ENCODE data around the gene TDRD7.
"Not testable (repeated sequence)": the region's sequence is repeated elsewhere in the genome, so short reads cannot be mapped to it uniquely, and the experiment has no call there.

TDRD7 gene

GRCh38 chr9:97474372-97474925 is 62.6 kb downstream of the TDRD7 start:
- H3K27me3 Mint-ChIP-seq = no peaks in the 10 kb centered on the region
- H3K9me3 Mint-ChIP-seq = no peaks in the 10 kb centered on the region
- H3K4me1 Mint-ChIP-seq = no peaks in the 10 kb centered on the region
- H3K27ac Mint-ChIP-seq = no peak overlapping the region
- no peak overlapping the region for H3K4me3 Mint-ChIP-seq
- no peak for ATAC-seq
- H3K36me3 Mint-ChIP-seq = peaks cover 50% of the 10 kb centered on the region

DNA sequence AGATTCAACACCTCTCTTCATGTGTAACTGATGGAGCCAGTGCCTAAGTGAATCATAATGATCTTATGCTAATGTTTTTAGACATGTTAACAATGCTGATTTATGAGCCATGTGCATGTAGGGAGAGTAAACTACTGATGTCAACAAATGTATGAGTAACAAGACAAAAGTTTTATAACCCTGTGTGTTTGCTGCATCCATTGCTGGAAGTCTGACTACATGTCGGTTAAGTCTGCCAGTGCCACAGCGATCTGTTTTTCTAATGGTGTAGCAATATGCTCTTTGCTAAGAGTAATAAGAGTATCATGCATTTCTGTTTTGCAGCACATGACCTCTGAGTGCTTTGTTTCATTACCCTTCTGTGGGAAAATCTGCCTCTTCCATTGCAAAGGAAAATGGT is 63.2 kb downstream of the TDRD7 start:
- Mint-ChIP-seq H3K27ac (no peak overlapping the region), H3K9me3 (no peaks in the 10 kb centered on the region), H3K4me1 (no peaks in the 10 kb centered on the region), H3K27me3 (no peaks in the 10 kb centered on the region), H3K36me3 (peaks cover 54% of the 10 kb centered on the region), H3K4me3 (no peak overlapping the region)
- no peak for ATAC-seq

DNA sequence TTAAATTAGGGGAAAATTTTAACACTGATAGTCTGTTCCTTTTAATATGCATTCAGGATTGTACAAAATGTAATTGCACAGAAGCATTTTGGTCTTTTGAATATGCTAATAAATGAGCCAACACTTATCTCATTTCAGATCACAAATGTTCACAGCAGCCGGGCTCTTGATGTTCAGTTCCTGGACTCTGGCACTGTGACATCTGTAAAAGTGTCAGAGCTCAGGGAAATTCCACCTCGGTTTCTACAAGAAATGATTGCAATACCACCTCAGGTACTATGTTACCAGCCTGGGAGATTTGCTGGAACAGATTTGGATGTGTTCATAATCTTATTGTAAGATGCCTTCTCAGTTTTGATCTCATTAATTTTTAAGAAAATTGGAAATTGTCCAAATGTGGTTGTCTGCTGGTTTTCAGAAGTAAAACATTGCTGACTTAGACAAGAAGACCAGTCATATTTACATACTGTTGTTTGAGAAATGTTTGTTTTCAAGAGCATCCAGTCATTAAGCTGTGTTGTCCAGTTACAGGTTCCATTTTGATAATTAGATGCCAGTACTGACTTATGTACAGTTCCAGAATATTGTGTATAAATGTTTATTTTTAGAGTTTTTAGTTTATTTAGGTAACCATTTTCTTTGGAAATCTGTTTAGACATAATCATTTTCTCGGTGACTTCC is 66.5 kb downstream of the TDRD7 start:
- no peak overlapping the region for H3K4me3 Mint-ChIP-seq
- H3K36me3 Mint-ChIP-seq = peaks cover 68% of the 10 kb centered on the region
- H3K9me3 Mint-ChIP-seq = no peaks in the 10 kb centered on the region
- no peaks in the 10 kb centered on the region for H3K27me3 Mint-ChIP-seq
- no peak overlapping the region for H3K27ac Mint-ChIP-seq
- ATAC-seq = no peak
- H3K4me1 Mint-ChIP-seq = no peaks in the 10 kb centered on the region

GRCh38 chr9:97479496-97480159 is 67.7 kb downstream of the TDRD7 start:
- Mint-ChIP-seq H3K4me1 (no peaks in the 10 kb centered on the region), H3K36me3 (peaks cover 64% of the 10 kb centered on the region), H3K9me3 (no peaks in the 10 kb centered on the region), H3K27me3 (no peaks in the 10 kb centered on the region), H3K27ac (no peak overlapping the region), H3K4me3 (no peak overlapping the region)
- no peak for ATAC-seq

GRCh38 chr9:97480174-97480573 is 68.3 kb downstream of the TDRD7 start:
- ATAC-seq = no peak
- no peaks in the 10 kb centered on the region for H3K4me1 Mint-ChIP-seq
- H3K36me3 Mint-ChIP-seq = peaks cover 63% of the 10 kb centered on the region
- H3K27ac Mint-ChIP-seq = no peak overlapping the region
- no peaks in the 10 kb centered on the region for H3K27me3 Mint-ChIP-seq
- no peaks in the 10 kb centered on the region for H3K9me3 Mint-ChIP-seq
- no peak overlapping the region for H3K4me3 Mint-ChIP-seq

- H3K9me3 Mint-ChIP-seq = no peaks in the 10 kb centered on the region
- H3K36me3 Mint-ChIP-seq = peaks cover 67% of the 10 kb centered on the region
- no peaks in the 10 kb centered on the region for H3K4me1 Mint-ChIP-seq
- H3K27ac Mint-ChIP-seq = no peak overlapping the region
- no peak overlapping the region for H3K4me3 Mint-ChIP-seq
- no peaks in the 10 kb centered on the region for H3K27me3 Mint-ChIP-seq
- no peak for ATAC-seq
These were observed 68.9 kb downstream of the TDRD7 start for GRCh38 chr9:97480749-97481148.

DNA sequence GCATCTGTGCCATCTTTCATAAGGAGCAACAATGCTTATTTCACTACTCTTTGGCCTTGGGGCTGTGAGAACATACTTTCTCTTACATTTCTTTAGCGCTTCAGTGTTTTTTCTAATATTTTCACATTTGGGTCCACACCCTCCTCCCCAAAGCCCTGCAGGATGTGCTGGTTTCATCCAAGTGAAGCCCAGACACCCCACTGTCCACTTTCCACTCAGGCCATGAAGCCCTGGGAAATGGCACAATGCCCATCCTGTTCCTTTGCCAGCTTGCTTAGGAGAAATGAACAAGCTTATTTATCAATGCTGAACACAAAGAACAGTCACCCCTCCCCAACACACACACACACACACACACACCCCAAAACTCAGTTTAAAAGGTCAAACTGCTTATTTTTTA is 72.2 kb downstream of the TDRD7 start:
- H3K4me3 Mint-ChIP-seq = no peak overlapping the region
- no peaks in the 10 kb centered on the region for H3K27me3 Mint-ChIP-seq
- H3K4me1 Mint-ChIP-seq = no peaks in the 10 kb centered on the region
- H3K27ac Mint-ChIP-seq = no peak overlapping the region
- no peak for ATAC-seq
- H3K9me3 Mint-ChIP-seq = peaks cover 3% of the 10 kb centered on the region
- peaks cover 93% of the 10 kb centered on the region for H3K36me3 Mint-ChIP-seq

DNA sequence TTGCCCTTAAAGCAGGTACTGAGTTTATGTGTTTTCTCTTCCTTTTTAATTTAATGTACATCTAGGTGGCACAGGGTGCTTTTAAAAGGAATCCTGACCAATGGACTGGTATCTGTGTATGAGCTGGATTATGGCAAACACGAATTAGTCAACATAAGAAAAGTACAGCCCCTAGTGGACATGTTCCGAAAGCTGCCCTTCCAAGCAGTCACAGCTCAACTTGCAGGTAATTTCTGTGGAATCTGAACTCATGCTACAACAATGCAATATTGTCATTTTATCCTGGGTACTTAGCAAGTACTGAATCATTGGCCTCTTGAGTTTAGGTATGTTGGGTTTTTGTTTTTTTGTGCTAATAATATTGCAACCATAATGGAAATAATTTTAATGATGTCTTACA is 75.2 kb downstream of the TDRD7 start:
- Mint-ChIP-seq H3K27ac (no peak overlapping the region), H3K9me3 (peaks cover 3% of the 10 kb centered on the region), H3K36me3 (peaks cover 91% of the 10 kb centered on the region), H3K4me1 (no peaks in the 10 kb centered on the region), H3K27me3 (no peaks in the 10 kb centered on the region), H3K4me3 (no peak overlapping the region)
- no peak for ATAC-seq

DNA sequence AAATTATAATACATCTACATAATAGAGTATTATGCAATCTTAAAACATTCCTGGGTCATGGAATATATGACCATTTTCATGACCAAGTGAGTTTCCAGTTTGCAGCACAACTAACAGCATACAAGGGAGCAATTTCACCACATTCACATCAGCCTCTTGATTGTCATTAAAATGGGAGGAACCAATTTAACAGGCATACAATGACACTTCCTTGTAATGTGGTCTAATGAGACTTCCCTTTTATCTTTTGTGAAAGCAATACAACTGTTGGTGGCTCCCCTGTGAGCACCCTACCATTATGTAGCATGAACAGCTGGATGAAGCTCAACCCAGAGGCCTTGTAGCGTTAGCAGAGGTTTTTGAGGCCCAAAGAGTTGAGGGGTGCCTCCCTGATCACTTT is 76.0 kb downstream of the TDRD7 start:
- no peak for ATAC-seq
- peaks cover 3% of the 10 kb centered on the region for H3K9me3 Mint-ChIP-seq
- H3K4me3 Mint-ChIP-seq = no peak overlapping the region
- H3K27ac Mint-ChIP-seq = no peak overlapping the region
- H3K27me3 Mint-ChIP-seq = no peaks in the 10 kb centered on the region
- H3K4me1 Mint-ChIP-seq = no peaks in the 10 kb centered on the region
- peaks cover 91% of the 10 kb centered on the region for H3K36me3 Mint-ChIP-seq

DNA sequence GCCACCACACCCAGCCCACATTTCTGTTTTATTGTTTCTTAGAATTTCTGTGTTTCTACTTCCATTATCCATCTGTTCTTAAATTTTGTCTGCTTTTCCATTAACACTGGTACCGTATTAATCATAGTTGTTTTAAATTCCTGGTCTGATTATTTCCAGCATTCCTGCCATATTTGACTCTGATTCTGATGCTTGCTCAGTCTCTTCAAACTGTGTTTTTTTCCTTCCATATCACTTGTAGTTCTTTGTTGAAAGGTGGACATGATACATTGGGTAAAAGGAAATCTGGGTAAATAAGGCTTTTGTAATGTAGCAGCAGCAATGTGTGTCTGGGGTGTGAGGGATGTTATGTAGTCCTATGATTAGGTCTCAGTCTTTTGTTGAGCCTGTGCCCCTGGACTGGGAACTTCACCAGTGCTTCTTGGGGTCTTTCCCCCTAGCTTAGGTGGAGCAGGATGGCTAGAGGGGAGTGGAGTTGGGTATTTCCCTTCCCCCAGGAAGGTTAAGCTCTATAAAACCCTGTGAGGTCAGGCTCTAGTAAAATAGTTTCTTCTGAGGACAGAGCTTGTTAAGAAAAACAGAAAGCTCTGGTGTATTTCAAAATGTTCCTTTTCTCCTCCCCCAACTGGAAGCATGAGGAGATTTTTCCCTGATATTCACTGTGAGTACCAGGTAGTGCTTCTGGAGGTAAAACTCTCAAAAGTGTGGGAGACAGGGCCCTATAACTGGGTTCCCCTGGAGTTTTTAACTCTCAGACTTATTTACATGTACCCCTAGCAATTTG is 79.5 kb downstream of the TDRD7 start:
- Mint-ChIP-seq H3K4me1 (no peaks in the 10 kb centered on the region), H3K9me3 (peaks cover 3% of the 10 kb centered on the region), H3K27me3 (no peaks in the 10 kb centered on the region), H3K27ac (no peak overlapping the region), H3K4me3 (no peak overlapping the region), H3K36me3 (peaks cover 80% of the 10 kb centered on the region)
- ATAC-seq = no peak

GRCh38 chr9:97497558-97498375 is 85.9 kb downstream of the TDRD7 start:
- peaks cover 28% of the 10 kb centered on the region for H3K36me3 Mint-ChIP-seq
- not testable (repeated sequence) for H3K9me3 Mint-ChIP-seq, H3K27ac Mint-ChIP-seq, H3K4me3 Mint-ChIP-seq, ATAC-seq
- H3K27me3 Mint-ChIP-seq = peaks cover 32% of the 10 kb centered on the region
- H3K4me1 Mint-ChIP-seq = peaks cover 11% of the 10 kb centered on the region

GRCh38 chr9:97498846-97499245 is 87.0 kb downstream of the TDRD7 start:
- Mint-ChIP-seq H3K36me3 (peaks cover 21% of the 10 kb centered on the region), H3K4me1 (peaks cover 20% of the 10 kb centered on the region), H3K27me3 (peaks cover 42% of the 10 kb centered on the region)
- H3K27ac Mint-ChIP-seq, H3K4me3 Mint-ChIP-seq, ATAC-seq, H3K9me3 Mint-ChIP-seq: not testable (repeated sequence)

- H3K36me3 Mint-ChIP-seq = peaks cover 21% of the 10 kb centered on the region
- H3K4me1 Mint-ChIP-seq = peaks cover 20% of the 10 kb centered on the region
- H3K27ac Mint-ChIP-seq = no peak overlapping the region
- no peak overlapping the region for H3K4me3 Mint-ChIP-seq
- H3K9me3 Mint-ChIP-seq = peaks cover 3% of the 10 kb centered on the region
- peaks cover 50% of the 10 kb centered on the region for H3K27me3 Mint-ChIP-seq
- no peak for ATAC-seq
These were observed 88.4 kb downstream of the TDRD7 start for GRCh38 chr9:97500263-97500662.

- Mint-ChIP-seq H3K27me3 (peaks cover 50% of the 10 kb centered on the region), H3K9me3 (peaks cover 3% of the 10 kb centered on the region), H3K4me1 (peaks cover 20% of the 10 kb centered on the region), H3K27ac (no peak overlapping the region), H3K36me3 (peaks cover 15% of the 10 kb centered on the region), H3K4me3 (peak overlapping the region; percentile 57)
- ATAC-seq = no peak
These were observed 88.9 kb downstream of the TDRD7 start for GRCh38 chr9:97500765-97501176.
